OCI-LY1 (cell line): ENCODE results near the gene CETP.

Source experiments
- CTCF ChIP-seq: fragments of 200-600 bp; sonication (generic), shearing (Covaris generic); IDR thresholded peaks from 2 replicates; pipeline ENCODE4 v1.5.1; 2017; ENCODE audit warnings: mild to moderate bottlenecking, antibody characterized with exemption, low read length, moderate library complexity, mixed read lengths
- EZH2 ChIP-seq: fragments of 200-600 bp; sonication (generic), shearing (Covaris generic); IDR thresholded peaks from 2 replicates; pipeline ENCODE4 v1.8.0; 2017; ENCODE audit warnings: borderline replicate concordance, mixed run types, mild to moderate bottlenecking, antibody characterized with exemption, low read length, moderate library complexity, mixed read lengths

- TF ChIP-seq CTCF = no peak
- TF ChIP-seq EZH2 = no peak
Observed at GRCh38 chr16:57008440-57008839, 46.7 kb downstream of the CETP start.
